KG1 (cell line): ENCODE results near the gene PLXND1.

ENCODE experiments used
- DNase-seq: peaks from one replicate; lab custom pipeline; 2025; lab: John Stamatoyannopoulos, UW

Gene PLXND1

GRCh38 chr3:129582799-129583198 is 23.7 kb downstream of the PLXND1 start:
- no peak for DNase-seq

DNA sequence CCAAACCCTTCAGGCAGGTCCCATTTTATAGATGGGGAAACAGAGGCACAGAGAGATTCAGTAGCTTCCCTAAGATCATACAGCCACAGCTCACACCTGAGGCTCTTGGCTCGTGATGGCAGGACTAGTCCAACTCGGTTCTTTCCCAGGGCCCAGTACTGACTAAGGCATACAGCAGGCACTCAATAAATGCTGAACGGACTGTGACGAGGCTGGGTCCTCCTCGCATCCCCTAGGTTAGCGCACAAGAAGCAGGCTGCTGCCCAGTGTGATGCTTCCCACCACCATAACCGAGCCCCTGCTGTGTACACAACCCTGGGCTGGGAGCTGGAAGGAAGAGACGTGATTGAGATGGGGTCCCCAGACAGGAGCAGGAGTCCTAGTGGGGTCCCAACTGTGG is 24.9 kb downstream of the PLXND1 start:
- no peak for DNase-seq

DNA sequence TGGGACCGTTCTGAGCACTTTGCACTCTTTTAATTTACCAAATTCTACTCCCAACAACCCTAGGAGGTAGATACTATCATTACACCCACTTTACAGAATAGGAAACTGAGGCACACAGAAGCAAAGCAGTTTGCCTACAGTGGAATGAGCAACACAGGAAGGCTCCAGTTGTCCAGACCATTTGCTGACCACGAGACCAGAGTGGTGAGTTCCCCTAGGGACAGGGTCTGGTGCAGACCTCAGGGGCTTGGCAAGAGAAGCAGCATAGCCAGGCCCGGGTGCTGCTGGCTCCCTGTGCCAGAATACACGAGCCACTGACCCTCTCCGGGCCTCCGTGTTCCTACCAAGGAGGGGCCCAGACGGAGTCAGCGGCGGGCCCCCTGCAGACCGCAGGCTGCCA is 26.5 kb downstream of the PLXND1 start:
- no peak for DNase-seq

- peak; percentile 52 for DNase-seq
These were observed 28.3 kb downstream of the PLXND1 start for GRCh38 chr3:129577925-129578786.

DNA sequence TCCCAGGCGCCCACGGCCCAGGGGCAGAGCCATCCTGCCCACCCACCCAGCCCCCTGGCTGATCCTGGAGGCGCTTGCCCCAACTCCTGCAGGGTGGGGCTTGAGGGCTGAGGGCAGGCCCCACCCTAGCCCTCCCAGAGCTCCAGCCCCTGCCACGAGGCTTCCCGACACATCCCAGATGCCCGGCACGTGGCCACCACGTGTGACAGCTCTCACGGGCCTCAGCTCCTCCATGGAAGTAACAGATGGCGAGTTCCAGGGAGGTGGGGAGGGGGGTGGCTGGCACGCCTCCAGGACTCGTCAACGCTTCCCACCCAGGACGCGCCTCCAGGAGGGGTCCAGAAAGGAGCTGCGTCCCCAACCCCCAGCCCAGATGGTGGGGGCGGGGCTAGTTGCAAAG is 29.1 kb downstream of the PLXND1 start:
- no peak for DNase-seq

DNA sequence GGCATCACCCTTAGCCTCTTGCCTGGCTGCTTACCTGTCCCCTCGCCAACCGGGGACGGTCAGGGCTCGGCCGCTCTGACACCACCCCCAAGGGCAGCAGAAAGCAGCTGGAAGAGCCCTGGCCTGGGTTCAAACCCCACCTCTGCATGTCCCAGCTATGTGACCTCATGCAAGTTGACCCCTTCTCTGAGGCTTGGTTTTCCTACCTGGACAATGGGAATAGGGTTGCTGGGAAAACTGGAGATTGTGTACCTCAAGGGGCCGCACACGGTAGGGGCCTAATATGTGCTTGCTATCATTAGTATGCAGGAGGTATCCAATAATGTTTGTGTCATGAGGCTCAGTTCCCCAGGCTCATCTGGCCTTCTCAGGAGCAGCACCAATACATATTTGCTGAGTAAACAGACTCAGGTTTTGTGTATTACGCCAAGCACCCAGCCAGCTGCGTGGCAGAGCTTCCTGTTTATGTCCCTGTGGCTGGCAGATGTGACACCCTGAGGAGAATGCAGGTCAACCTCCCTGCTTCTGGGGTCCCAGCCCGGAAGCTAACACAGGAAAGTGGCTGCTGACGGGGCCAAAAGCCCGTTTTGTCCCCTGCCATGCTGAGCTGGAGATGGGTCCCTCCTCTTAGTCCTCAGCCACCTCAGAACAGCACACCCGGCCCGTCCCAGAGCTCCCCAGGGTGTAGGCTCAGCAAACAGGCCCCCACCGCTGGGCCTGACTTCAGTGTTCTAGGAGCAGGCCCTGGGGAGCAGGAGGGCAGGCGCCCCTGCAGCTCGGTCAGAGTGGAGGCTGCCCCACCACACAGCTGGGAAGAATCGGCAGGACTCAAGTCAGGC is 29.7 kb downstream of the PLXND1 start:
- peak; percentile 68 for DNase-seq

GRCh38 chr3:129575997-129576384 is 30.5 kb downstream of the PLXND1 start:
- no peak for DNase-seq

DNA sequence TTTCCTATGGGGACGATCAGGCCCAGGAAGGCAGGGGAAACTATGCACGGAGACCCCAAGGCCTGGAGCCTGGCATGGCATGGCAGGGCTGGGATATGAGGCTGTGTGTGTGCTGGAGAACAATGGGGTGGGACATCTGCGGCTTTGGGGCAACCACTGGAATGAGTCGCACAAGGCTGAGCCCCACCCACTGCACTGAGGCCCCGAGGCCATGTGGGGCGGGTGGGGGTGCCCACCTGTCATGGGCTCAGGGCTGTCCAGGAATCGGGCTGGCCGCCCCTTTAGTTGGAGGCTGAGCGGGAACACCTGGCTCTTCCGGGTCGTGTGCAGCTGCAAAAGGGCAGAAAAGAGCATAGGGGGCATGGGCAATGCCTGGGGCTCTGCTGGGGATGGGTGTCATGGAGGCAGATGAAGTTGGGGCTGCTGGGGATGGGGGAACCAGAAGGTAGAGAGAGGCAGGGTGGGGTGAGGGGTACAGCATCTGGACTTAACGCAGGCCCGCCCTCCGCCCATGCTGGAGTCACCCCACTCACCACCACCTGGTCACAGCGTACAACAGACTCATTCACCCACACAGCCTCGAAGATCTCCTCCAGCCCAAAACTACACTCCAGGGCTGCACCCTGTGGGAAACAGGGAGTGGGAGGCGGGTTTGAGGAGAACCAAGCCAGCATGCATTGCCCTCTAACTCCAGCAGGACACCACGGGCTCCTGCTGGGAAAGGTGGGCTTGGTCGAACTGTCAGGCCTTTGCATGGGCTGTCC is 31.1 kb downstream of the PLXND1 start:
- no peak for DNase-seq

- DNase-seq, result no peak
These were observed 32.3 kb downstream of the PLXND1 start for GRCh38 chr3:129574206-129574605.

DNA sequence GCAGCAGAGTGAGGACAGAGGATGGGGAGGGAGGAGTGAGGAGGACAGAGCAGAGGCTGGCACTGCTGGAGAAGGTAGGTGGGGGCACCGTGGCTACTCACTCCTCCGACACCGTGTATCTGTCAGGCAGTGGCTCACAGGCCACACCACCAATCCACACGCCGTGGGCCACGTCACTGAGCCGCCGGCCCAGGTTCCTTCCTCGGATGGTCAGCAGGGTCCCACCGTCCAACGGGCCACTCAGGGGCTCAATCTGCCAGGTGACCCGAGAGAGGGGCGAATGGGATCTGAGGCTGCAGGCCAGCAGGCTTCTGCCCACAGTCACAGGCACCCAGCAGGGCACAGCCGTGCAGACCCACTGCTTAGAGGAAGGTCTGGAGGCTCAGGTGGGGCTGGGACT is 33.0 kb downstream of the PLXND1 start:
- DNase-seq, result no peak

GRCh38 chr3:129572603-129573002 is 33.9 kb downstream of the PLXND1 start:
- no peak for DNase-seq

GRCh38 chr3:129571605-129572547 is 34.6 kb downstream of the PLXND1 start:
- no peak for DNase-seq

DNA sequence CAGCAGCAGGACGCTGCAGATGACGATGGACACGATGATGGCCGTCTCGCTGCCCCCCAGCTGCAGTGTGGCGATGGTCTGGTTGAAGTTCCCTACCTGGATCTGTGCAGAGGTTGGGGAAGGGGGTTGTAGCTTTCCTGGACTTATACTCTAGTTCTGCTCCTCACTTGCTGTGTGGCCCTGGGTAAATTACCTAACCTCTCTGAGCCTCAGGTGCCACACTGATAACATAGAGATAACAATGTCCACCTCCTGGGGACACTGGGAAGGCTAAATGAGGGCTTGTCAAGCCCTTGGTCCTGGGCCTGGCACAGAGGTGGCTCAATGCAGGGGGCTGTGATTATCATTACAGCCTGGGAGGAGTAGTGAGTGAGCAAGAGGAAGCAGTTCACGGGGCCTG is 36.6 kb downstream of the PLXND1 start:
- DNase-seq, result no peak

GRCh38 chr3:129567939-129568338 is 38.5 kb downstream of the PLXND1 start:
- no peak for DNase-seq

DNA sequence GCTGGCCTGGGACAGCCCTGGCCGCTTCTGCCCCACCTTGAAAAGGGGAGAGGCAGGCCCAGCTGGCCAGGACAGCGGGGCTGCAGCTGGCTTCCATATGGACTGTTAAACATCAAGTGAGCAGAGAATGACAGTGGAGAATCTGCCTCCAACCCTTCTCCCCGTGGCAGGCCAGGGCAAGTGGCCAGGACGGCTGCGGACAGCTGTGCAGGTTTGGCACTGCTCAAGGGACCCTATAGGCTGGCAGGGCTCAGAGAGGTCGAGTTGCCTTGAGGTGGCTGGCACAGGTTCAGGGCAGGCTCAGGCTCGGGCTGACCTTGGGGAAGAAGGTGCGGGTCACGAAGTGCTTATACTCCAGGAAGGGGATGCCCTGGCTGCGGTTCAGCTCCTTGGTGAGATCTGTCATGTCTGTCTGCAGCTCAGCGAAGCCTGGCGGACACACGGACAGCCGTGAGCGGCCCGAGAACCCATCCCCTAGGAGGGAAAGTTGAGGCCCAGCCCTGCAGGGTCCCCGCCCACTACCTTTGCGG is 39.2 kb downstream of the PLXND1 start:
- DNase-seq, result no peak

GRCh38 chr3:129565902-129566301 is 40.6 kb downstream of the PLXND1 start:
- DNase-seq, result no peak

DNA sequence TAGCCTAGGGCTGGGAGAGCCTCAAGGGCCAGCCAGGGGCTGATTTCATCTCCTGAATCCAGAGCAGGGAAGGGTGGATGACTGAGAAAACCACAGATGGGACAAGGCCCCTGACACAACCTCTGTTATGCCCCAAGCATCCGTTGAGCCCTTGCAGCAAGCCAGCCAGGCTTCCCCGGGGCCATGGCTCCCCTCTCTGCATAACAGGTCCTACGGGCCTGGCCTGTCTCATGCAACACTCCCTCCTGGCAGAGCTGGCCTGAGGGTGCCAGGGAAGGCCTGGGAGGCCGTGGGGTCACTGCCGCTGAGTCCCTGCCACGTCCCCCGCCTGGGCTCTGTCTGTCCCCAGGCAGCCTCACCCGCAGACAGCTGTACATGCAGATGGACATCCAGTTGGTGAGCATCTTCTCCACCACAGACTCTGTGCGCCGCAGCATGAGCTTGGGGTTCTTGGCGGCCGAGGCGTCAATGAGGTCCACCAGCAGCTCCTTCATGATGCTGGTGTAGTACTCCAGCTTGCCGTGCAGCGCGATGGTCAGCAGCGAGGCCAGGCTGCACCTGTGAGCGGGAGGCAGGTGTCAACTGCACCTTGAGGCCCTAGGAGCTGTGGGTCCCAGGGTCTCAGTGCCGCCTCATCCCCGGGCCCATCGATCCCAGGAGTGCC is 41.4 kb downstream of the PLXND1 start:
- no peak for DNase-seq

GRCh38 chr3:129563850-129564535 is 42.5 kb downstream of the PLXND1 start:
- no peak for DNase-seq

DNA sequence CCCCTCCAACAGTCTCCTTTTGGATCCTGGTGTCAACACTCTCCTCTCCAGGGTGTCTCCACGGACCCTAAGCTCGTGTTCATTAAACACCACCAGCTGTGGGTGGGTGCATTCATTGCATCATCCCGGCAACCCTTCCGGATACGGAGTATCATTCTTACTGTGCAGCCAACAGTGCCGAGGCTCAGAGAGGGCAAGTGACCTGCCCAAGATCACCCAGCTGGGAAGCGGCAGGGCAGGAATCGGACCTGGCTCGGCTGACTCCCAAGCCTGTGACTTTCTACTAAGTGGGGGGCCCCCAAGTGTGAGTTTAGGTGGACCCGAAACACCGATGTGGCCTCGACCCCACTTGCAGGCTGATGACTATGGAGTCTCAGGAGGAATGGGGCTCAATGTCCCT is 43.1 kb downstream of the PLXND1 start:
- DNase-seq, result no peak

GRCh38 chr3:129562803-129563202 is 43.7 kb downstream of the PLXND1 start:
- no peak for DNase-seq
